Measurements from ENCODE around the gene CDKAL1. TPM values are rescaled to one million over a fixed set of nuclear protein-coding genes. Genes with fewer than 3 reads are reported as not detected.

The CDKAL1 gene
- total and polyA plus RNA-seq, 2 of the 8 experiments (the other 6 are each of a cell fraction or from before 2014, with no cell fraction given): 8.4 to 24.6 TPM

DNA sequence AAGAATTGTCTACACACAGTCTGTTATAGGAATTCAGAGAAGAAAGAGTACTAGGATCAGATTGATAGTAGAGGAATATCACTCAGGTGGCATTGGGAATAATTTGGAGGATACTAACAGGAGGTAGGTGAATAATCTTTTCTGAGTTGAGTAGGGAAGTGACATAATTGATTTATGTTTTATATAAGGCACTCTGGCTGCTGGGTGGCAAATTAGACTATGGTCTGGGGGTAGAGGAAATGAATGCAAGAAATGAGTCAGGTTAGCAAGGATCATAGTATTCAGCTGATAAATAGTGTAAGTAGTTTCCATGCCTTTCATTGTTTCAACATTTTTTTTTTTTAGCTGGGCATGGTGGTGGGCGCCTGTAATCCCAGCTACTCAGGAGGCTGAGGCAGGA, 113.3 kb downstream of the CDKAL1 start:
- Histone ChIP-seq H3K4ac (replicated peaks; ENCODE audit: insufficient read length, low read depth, low read length) (no peak overlapping the region), H4K91ac (replicated peaks; ENCODE audit: insufficient read length, low read length) (no peak overlapping the region), H2BK20ac (ENCODE audit: low read length) (no peak overlapping the region), H2BK5ac (ENCODE audit: low read depth, low read length) (no peak overlapping the region), H3K23me2 (ENCODE audit: low read depth, low read length) (no peaks in the 10 kb centered on the region), H3K18ac (ENCODE audit: extremely low read depth, low read length) (no peak overlapping the region), H3K56ac (replicated peaks; ENCODE audit: insufficient read length, low read depth, low read length) (no peak overlapping the region), H4K5ac (ENCODE audit: insufficient read length, low read depth, low read length) (no peak overlapping the region), H3K27ac (ENCODE audit: low read depth, low read length) (no peak overlapping the region), H3K14ac (ENCODE audit: insufficient read length) (no peak overlapping the region), H3K4me2 (ENCODE audit: insufficient read depth in 1 of 2, low read depth in 2 of 2, low read length in 2 of 2) (no peak overlapping the region), H2AK5ac (ENCODE audit: low read depth, low read length) (no peak overlapping the region), H3K23ac (ENCODE audit: insufficient read length) (no peak overlapping the region), H2BK15ac (ENCODE audit: low read length) (no peak overlapping the region), H3K4me1 (replicated peaks in 1 of 4; ENCODE audit: control insufficient read depth in 3 of 4, insufficient read depth in 4 of 4, low read length in 3 of 4) (no peaks in the 10 kb centered on the region; a peak in 1 of 7 replicates), H3K36me3 (ENCODE audit: control insufficient read depth in 2 of 4, insufficient read depth in 4 of 4, low read length in 3 of 4) (no peaks in the 10 kb centered on the region), H3K79me2 (ENCODE audit: control insufficient read depth in 1 of 2, insufficient read depth in 2 of 2, low read length in 2 of 2) (no peaks in the 10 kb centered on the region), H2BK120ac (replicated peaks; ENCODE audit: low read depth, low read length) (no peak overlapping the region), H4K8ac (ENCODE audit: extremely low read depth, insufficient read depth, low read length) (no peak overlapping the region), H3K9ac (replicated peaks in 1 of 4; ENCODE audit: extremely low read depth in 1 of 4, low read depth in 3 of 4, low read length in 3 of 4) (no peak overlapping the region), H3K27me3 (replicated peaks in 1 of 4; ENCODE audit: control insufficient read depth in 3 of 4, extremely low read depth in 1 of 4, insufficient read depth in 3 of 4, low read length in 3 of 4) (no peaks in the 10 kb centered on the region), H2AFZ (ENCODE audit: low read length) (no peak overlapping the region), H3K79me1 (ENCODE audit: low read depth, low read length) (no peaks in the 10 kb centered on the region), H4K20me1 (replicated peaks in 1 of 2; ENCODE audit: control insufficient read depth in 1 of 2, insufficient read depth in 2 of 2, low read length in 2 of 2) (no peaks in the 10 kb centered on the region), H3K9me3 (ENCODE audit: insufficient read depth in 2 of 2, low read depth in 1 of 2, low read length in 1 of 2) (no peaks in the 10 kb centered on the region), H2BK12ac (ENCODE audit: low read depth, low read length) (no peak overlapping the region), H3K4me3 (ENCODE audit: extremely low read depth in 1 of 4, insufficient read depth in 2 of 4, low read depth in 3 of 4, low read length in 4 of 4) (no peak overlapping the region)
- TF ChIP-seq BACH1 (IDR thresholded peaks at IDR 0.05; ENCODE audit: low read length) (no peak), EP300 (IDR thresholded peaks at IDR 0.05; ENCODE audit: borderline replicate concordance in 1 of 2, low read depth in 2 of 2, low read length in 2 of 2) (no peak), GABPA (IDR thresholded peaks at IDR 0.05; ENCODE audit: borderline replicate concordance, insufficient read depth, low read length) (no peak), TCF12 (IDR thresholded peaks at IDR 0.05; ENCODE audit: low read depth, low read length) (no peak), ATF2 (IDR thresholded peaks at IDR 0.05; ENCODE audit: low read length) (no peak), CTBP2 (IDR thresholded peaks at IDR 0.05; ENCODE audit: borderline replicate concordance, insufficient read depth, insufficient read length, low read length) (no peak), FOSL1 (IDR thresholded peaks at IDR 0.05; ENCODE audit: insufficient read depth, low read depth, low read length) (no peak)
- ChIA-PET CTCF (ENCODE audit: partially characterized antibody) (interaction anchor here (0.9 kb wide), 1 partner anchor 97 kb away, joined by 3 read pairs; no protein-coding TSS in a partner anchor), POLR2A (ENCODE audit: partially characterized antibody) (no interaction called here)
- WGBS, 2 experiments (ENCODE audit: extremely low coverage in 1 of 2, insufficient coverage in 1 of 2, insufficient read length in 1 of 2, insufficient replicate concordance in 2 of 2, low coverage in 1 of 2, low lambda C conversion rate in 2 of 2, missing lambda C conversion rate in 1 of 2): 100% methylated on average over 1 of the region's 1 CpG; no CpG with 5 or more reads in 1 of the 2 experiments
- FAIRE-seq (no peak), DNase-seq (ENCODE audit: low read depth in 1 of 2, low spot score in 2 of 2) (no peak)

All from H1 (cell line).